ENCODE data around the gene DPT.

Gene DPT

GRCh38 chr1:168759077-168759476 lies 30.1 kb upstream of the DPT start:
- Mint-ChIP-seq H3K4me1 (peaks cover 23% of the 10 kb centered on the region), H3K9me3 (no peaks in the 10 kb centered on the region), H3K4me3 (no peak overlapping the region), H3K36me3 (ENCODE audit: low read depth) (no peaks in the 10 kb centered on the region), H3K27me3 (ENCODE audit: low read depth, poor library complexity) (peaks cover 7% of the 10 kb centered on the region), H3K27ac (no peak overlapping the region)
- no peak for TF ChIP-seq CTCF (IDR thresholded peaks at IDR 0.05)
- DNase-seq, result no peak

- no peak for TF ChIP-seq CTCF (IDR thresholded peaks at IDR 0.05)
- H3K4me1 Mint-ChIP-seq, result peaks cover 23% of the 10 kb centered on the region
- H3K27me3 Mint-ChIP-seq (ENCODE audit: low read depth, poor library complexity), result peaks cover 7% of the 10 kb centered on the region
These were observed 29.5 kb upstream of the DPT start for GRCh38 chr1:168758503-168758902.

GRCh38 chr1:168755800-168756418 lies 26.9 kb upstream of the DPT start:
- Mint-ChIP-seq H3K27ac (peak overlapping the region; percentile 75), H3K9me3 (no peaks in the 10 kb centered on the region), H3K4me1 (peaks cover 42% of the 10 kb centered on the region), H3K27me3 (ENCODE audit: low read depth, poor library complexity) (peaks cover 10% of the 10 kb centered on the region), H3K4me3 (no peak overlapping the region), H3K36me3 (ENCODE audit: low read depth) (no peaks in the 10 kb centered on the region)
- no peak for TF ChIP-seq CTCF (IDR thresholded peaks at IDR 0.05)
- peak; percentile 35 for DNase-seq

More at GRCh38 chr1:168758503-168758902, 29.5 kb upstream of the DPT start:
- no peak overlapping the region for H3K27ac Mint-ChIP-seq
- DNase-seq, result no peak
- no peak overlapping the region for H3K4me3 Mint-ChIP-seq
- no peaks in the 10 kb centered on the region for H3K9me3 Mint-ChIP-seq
- H3K36me3 Mint-ChIP-seq (ENCODE audit: low read depth), result no peaks in the 10 kb centered on the region

GRCh38 chr1:168752171-168752832 lies 23.3 kb upstream of the DPT start:
- Mint-ChIP-seq H3K27me3 (ENCODE audit: low read depth, poor library complexity) (peaks cover 3% of the 10 kb centered on the region), H3K4me3 (no peak overlapping the region), H3K27ac (no peak overlapping the region), H3K36me3 (ENCODE audit: low read depth) (no peaks in the 10 kb centered on the region), H3K9me3 (no peaks in the 10 kb centered on the region), H3K4me1 (peaks cover 47% of the 10 kb centered on the region)
- DNase-seq, result no peak
- no peak for TF ChIP-seq CTCF (IDR thresholded peaks at IDR 0.05)

GRCh38 chr1:168751195-168751650 lies 22.2 kb upstream of the DPT start:
- no peak for TF ChIP-seq CTCF (IDR thresholded peaks at IDR 0.05)
- H3K4me1 Mint-ChIP-seq, result peaks cover 40% of the 10 kb centered on the region
- no peak for DNase-seq
- H3K27me3 Mint-ChIP-seq (ENCODE audit: low read depth, poor library complexity), result peaks cover 3% of the 10 kb centered on the region
- no peaks in the 10 kb centered on the region for H3K36me3 Mint-ChIP-seq (ENCODE audit: low read depth)
- H3K9me3 Mint-ChIP-seq, result no peaks in the 10 kb centered on the region
- peak overlapping the region; percentile 78 for H3K27ac Mint-ChIP-seq
- no peak overlapping the region for H3K4me3 Mint-ChIP-seq

Measured in nephron progenitor cell (in vitro differentiated cells).